ENCODE data around the gene ATP9A.

DNA sequence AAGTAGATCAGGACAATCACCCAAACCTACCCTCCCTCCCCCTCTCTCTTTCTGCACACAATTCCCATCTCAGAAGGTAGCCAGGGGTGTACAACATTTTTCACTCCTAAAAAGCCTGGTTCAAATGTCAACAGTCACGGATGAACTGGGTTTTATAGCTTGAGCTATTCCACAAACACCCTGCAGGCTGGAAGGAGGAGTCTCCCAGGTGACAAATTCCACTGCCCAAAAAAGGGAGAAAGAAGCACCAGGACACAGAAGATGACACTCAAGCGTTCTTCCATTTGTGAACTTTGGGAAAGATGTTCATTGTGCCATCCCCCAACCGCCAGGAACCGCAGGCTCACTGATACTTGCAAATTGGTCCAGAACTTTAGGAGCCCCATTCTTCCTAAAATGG is 114.1 kb downstream of the ATP9A start:
- TF ChIP-seq, protein P1, sequence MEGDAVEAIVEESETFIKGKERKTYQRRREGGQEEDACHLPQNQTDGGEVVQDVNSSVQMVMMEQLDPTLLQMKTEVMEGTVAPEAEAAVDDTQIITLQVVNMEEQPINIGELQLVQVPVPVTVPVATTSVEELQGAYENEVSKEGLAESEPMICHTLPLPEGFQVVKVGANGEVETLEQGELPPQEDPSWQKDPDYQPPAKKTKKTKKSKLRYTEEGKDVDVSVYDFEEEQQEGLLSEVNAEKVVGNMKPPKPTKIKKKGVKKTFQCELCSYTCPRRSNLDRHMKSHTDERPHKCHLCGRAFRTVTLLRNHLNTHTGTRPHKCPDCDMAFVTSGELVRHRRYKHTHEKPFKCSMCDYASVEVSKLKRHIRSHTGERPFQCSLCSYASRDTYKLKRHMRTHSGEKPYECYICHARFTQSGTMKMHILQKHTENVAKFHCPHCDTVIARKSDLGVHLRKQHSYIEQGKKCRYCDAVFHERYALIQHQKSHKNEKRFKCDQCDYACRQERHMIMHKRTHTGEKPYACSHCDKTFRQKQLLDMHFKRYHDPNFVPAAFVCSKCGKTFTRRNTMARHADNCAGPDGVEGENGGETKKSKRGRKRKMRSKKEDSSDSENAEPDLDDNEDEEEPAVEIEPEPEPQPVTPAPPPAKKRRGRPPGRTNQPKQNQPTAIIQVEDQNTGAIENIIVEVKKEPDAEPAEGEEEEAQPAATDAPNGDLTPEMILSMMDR (conservative IDR thresholded peaks at IDR 0.05): no peak
- no peak for TF ChIP-seq EZH2 (IDR thresholded peaks at IDR 0.05; ENCODE audit: low read depth)
